SH-SY5Y (cell line): ENCODE measurements around the gene SERTAD2.

ENCODE experiments used
- GATA2 ChIP-seq: IDR thresholded peaks from 2 replicates; pipeline ENCODE4 v1.6.1; 2011; ENCODE audit warnings: mild to moderate bottlenecking, low read depth, low read length
- GATA3 ChIP-seq: IDR thresholded peaks from 2 replicates; pipeline ENCODE4 v1.6.1; 2011; ENCODE audit warnings: low read depth, mild to moderate bottlenecking, low read length, moderate library complexity

DNA sequence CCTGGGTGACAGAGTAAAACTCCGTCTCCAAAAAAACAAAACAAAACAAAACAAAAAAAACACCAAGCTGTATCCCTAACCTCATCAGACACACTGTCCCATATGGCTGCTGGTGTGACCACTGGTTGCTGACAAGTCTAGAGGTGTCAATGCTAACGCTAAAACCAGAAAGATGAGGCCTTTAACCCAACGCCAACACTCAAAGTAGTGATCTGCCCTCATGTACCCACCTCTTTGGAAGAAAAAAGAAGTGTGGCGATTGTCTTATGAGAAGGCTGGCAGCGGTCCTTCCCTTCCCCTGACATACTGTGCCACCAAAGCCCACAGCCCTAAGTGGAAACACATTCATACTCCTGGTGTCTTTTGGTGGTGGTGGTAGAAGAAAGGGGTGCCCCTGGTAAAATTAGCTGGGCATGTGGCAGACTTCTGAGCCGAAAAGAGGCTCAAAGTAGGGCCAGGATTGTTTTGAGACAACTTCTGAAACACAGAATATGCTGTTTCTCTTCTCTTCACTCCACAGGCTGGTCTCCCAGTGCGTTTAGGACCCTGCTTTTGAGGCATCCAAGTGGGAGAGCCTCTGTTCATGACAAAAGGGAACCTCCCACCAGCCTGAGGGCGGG is 9.8 kb downstream of the SERTAD2 start:
- no peak for TF ChIP-seq GATA2
- TF ChIP-seq GATA3, result no peak
